NB4 (cell line): ENCODE results near the gene SLC25A21.

Source experiments
- MAX ChIP-seq: IDR thresholded peaks from 2 replicates; pipeline ENCODE4 v1.6.1; 2011; ENCODE audit warnings: low read depth, low read length
- MYC ChIP-seq: IDR thresholded peaks from 2 replicates; pipeline ENCODE4 v1.6.1; 2011; ENCODE audit warnings: low read depth, low read length
- POLR2A ChIP-seq: IDR thresholded peaks from 2 replicates; pipeline ENCODE4 v1.6.1; 2011; ENCODE audit warnings: mild to moderate bottlenecking; ENCODE audit not compliant: insufficient read length; ENCODE audit errors: extremely low read depth
- TF ChIP-seq, protein P1 (sequence below): IDR thresholded peaks from one replicate; pipeline ENCODE4 v1.5.1; 2012; ENCODE audit warnings: low read depth, low read length

GRCh38 chr14:36718216-36718615 is 454.2 kb downstream of the SLC25A21 start:
- TF ChIP-seq MAX (no peak), MYC (no peak), POLR2A (no peak)
- TF ChIP-seq, protein P1, sequence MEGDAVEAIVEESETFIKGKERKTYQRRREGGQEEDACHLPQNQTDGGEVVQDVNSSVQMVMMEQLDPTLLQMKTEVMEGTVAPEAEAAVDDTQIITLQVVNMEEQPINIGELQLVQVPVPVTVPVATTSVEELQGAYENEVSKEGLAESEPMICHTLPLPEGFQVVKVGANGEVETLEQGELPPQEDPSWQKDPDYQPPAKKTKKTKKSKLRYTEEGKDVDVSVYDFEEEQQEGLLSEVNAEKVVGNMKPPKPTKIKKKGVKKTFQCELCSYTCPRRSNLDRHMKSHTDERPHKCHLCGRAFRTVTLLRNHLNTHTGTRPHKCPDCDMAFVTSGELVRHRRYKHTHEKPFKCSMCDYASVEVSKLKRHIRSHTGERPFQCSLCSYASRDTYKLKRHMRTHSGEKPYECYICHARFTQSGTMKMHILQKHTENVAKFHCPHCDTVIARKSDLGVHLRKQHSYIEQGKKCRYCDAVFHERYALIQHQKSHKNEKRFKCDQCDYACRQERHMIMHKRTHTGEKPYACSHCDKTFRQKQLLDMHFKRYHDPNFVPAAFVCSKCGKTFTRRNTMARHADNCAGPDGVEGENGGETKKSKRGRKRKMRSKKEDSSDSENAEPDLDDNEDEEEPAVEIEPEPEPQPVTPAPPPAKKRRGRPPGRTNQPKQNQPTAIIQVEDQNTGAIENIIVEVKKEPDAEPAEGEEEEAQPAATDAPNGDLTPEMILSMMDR, result no peak
